NCI-H2081 treated with DMSO at 0.1 percent for 48 hours (cell line): ENCODE measurements around the gene QSOX2.

ENCODE experiments used
- DNase-seq: peaks from one replicate; lab custom pipeline; 2025; lab: John Stamatoyannopoulos, UW

QSOX2 gene

GRCh38 chr9:136203408-136204144, 42.0 kb downstream of the QSOX2 start:
- DNase-seq: no peak

- DNase-seq: no peak
Measured at GRCh38 chr9:136202454-136203407, 42.9 kb downstream of the QSOX2 start.

- no peak for DNase-seq
Measured at GRCh38 chr9:136201609-136202453, 43.8 kb downstream of the QSOX2 start.

GRCh38 chr9:136201174-136201573, 44.4 kb downstream of the QSOX2 start:
- no peak for DNase-seq

GRCh38 chr9:136200424-136200823, 45.2 kb downstream of the QSOX2 start:
- no peak for DNase-seq

- DNase-seq: no peak
Measured at GRCh38 chr9:136199391-136200288, 46.0 kb downstream of the QSOX2 start.

- no peak for DNase-seq
Measured at GRCh38 chr9:136198605-136199083, 47.0 kb downstream of the QSOX2 start.

GRCh38 chr9:136197930-136198604, 47.5 kb downstream of the QSOX2 start:
- DNase-seq: no peak

- DNase-seq: no peak
Measured at GRCh38 chr9:136197084-136197875, 48.3 kb downstream of the QSOX2 start.

- no peak for DNase-seq
Measured at GRCh38 chr9:136196404-136197083, 49.1 kb downstream of the QSOX2 start.

- DNase-seq: no peak
Measured at GRCh38 chr9:136194540-136194939, 51.1 kb downstream of the QSOX2 start.

GRCh38 chr9:136193891-136194279, 51.7 kb downstream of the QSOX2 start:
- DNase-seq: no peak

- DNase-seq: no peak
Measured at GRCh38 chr9:136193127-136193890, 52.3 kb downstream of the QSOX2 start.

- no peak for DNase-seq
Measured at GRCh38 chr9:136192289-136193126, 53.1 kb downstream of the QSOX2 start.

GRCh38 chr9:136191960-136192286, 53.7 kb downstream of the QSOX2 start:
- DNase-seq: no peak

GRCh38 chr9:136191099-136191959, 54.3 kb downstream of the QSOX2 start:
- DNase-seq: no peak
